Ascending aorta (tissue), 2 donors: ENCODE results near the gene ZNF536. TPM values are rescaled to one million over a fixed set of nuclear protein-coding genes. Genes with fewer than 3 reads are reported as not detected.

ENCODE experiments used
- DNase-seq, 2 donors: peaks; one replicate each; pipeline ENCODE4 v3.0.0-alpha.2; 2019; ENCODE audit warnings: low spot score in 2 of 2
- H3K27ac ChIP-seq, 2 donors: fragments of 200-600 bp; sonication (generic); one replicate each; pipeline ENCODE4 v1.5.1; 2016 to 2017; ENCODE audit warnings: mild to moderate bottlenecking in 1 of 2
- H3K27me3 ChIP-seq: fragments of 200-600 bp; sonication (generic); one replicate; pipeline ENCODE4 v1.5.1; 2017
- H3K36me3 ChIP-seq, 2 donors: fragments of 200-600 bp; sonication (generic); one replicate each; pipeline ENCODE4 v1.5.1; 2016
- H3K4me1 ChIP-seq, 2 donors: fragments of 200-600 bp; sonication (generic); one replicate each; pipeline ENCODE4 v1.5.1; 2016 to 2017; ENCODE audit warnings: mild to moderate bottlenecking in 1 of 2
- H3K4me3 ChIP-seq, 2 donors: fragments of 200-600 bp; sonication (generic); one replicate each; pipeline ENCODE4 v1.5.1; 2016 to 2017; ENCODE audit warnings: mild to moderate bottlenecking in 1 of 2
- H3K9me3 ChIP-seq, 2 donors: fragments of 200-600 bp; sonication (generic); one replicate each; pipeline ENCODE4 v1.5.1; 2016
- intact Hi-C: fragments of 100-400 bp; cut with DNase I; formaldehyde crosslinking; loops from one replicate; pipeline ENCODE4 v1.15.1; 2023
- total RNA-seq: library from RNA; depleted of rRNA; stranded (reverse); fragments of >200 nt; gene quantifications from one replicate; pipeline ENCODE4 v1.1.0, GENCODE V29; 2016
- TF ChIP-seq, protein P1 (sequence below), 3 experiments: fragments of 200-600 bp in 2 of 3; fragments of 450-650 bp in 1 of 3; sonication (generic) in 2 of 3; IDR thresholded peaks; one replicate each; pipeline ENCODE4 v1.5.1; 2016 to 2019; ENCODE audit warnings: antibody characterized with exemption in 3 of 3, mild to moderate bottlenecking in 1 of 3, moderate library complexity in 1 of 3

ZNF536 gene
- total RNA-seq, 1 donor from 2014 or later = not detected

DNA sequence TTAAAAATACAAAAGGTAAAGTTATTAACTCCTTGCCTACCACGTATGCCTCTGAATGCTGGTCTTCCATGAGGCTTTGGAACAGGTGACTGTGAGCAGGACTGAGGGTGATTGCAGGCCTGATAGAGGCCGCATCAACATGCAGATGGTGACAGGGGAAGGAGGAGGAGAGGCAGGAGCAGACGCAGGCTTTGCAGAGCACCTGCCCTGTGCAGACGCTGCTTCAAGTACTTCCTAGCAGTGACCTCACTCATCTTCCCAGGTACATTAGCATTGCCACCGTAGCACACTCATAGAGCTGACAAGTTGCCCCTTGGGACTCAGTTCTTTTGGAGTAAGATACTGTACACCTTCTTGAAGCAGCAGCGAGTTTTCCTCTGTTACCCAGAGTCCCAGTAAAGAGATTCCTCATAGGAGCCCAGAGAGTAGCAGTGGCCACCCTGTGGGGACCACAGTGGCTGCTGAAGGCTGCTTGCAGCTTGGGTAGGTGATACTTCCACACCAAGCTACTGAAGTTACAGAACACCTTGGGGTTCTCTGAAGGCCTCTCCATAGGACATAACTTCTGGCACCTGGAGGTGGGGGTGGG is 56.0 kb downstream of the ZNF536 start:
- TF ChIP-seq, protein P1, sequence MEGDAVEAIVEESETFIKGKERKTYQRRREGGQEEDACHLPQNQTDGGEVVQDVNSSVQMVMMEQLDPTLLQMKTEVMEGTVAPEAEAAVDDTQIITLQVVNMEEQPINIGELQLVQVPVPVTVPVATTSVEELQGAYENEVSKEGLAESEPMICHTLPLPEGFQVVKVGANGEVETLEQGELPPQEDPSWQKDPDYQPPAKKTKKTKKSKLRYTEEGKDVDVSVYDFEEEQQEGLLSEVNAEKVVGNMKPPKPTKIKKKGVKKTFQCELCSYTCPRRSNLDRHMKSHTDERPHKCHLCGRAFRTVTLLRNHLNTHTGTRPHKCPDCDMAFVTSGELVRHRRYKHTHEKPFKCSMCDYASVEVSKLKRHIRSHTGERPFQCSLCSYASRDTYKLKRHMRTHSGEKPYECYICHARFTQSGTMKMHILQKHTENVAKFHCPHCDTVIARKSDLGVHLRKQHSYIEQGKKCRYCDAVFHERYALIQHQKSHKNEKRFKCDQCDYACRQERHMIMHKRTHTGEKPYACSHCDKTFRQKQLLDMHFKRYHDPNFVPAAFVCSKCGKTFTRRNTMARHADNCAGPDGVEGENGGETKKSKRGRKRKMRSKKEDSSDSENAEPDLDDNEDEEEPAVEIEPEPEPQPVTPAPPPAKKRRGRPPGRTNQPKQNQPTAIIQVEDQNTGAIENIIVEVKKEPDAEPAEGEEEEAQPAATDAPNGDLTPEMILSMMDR (IDR thresholded peaks at IDR 0.05) = no peak
- no peaks in the 10 kb centered on the region for H3K9me3 ChIP-seq
- H3K36me3 ChIP-seq = no peaks in the 10 kb centered on the region
- H3K4me1 ChIP-seq = no peaks in the 10 kb centered on the region
- no peak for DNase-seq
- intact Hi-C loops = no loop called here
- no peaks in the 10 kb centered on the region for H3K27me3 ChIP-seq
- no peak overlapping the region for H3K4me3 ChIP-seq
- H3K27ac ChIP-seq = no peak overlapping the region

DNA sequence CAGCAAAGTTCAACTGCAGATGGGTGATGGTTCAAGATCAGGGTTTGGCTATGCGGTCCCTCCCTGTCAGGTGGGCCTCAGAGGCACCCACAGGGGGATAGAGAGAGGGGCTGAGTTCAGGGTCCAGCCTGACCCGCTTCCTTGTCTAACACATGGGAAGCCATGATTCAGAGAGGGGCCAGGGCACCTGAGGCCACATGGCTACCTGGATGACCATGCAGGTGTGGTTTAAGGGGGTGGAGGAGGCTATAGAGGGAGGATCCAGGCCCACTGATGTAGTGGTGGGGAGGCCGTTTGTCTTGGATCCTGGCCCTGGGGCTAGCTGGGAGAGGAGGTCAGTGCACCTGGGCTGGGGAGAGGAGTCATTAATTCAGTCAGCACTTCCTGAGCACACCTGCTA is 56.7 kb downstream of the ZNF536 start:
- no peaks in the 10 kb centered on the region for H3K36me3 ChIP-seq
- H3K27ac ChIP-seq = no peak overlapping the region
- intact Hi-C loops = no loop called here
- DNase-seq = no peak
- no peak overlapping the region for H3K4me3 ChIP-seq
- no peaks in the 10 kb centered on the region for H3K27me3 ChIP-seq
- no peaks in the 10 kb centered on the region for H3K9me3 ChIP-seq
- H3K4me1 ChIP-seq = no peaks in the 10 kb centered on the region
- TF ChIP-seq, protein P1 (IDR thresholded peaks at IDR 0.05) = no peak

DNA sequence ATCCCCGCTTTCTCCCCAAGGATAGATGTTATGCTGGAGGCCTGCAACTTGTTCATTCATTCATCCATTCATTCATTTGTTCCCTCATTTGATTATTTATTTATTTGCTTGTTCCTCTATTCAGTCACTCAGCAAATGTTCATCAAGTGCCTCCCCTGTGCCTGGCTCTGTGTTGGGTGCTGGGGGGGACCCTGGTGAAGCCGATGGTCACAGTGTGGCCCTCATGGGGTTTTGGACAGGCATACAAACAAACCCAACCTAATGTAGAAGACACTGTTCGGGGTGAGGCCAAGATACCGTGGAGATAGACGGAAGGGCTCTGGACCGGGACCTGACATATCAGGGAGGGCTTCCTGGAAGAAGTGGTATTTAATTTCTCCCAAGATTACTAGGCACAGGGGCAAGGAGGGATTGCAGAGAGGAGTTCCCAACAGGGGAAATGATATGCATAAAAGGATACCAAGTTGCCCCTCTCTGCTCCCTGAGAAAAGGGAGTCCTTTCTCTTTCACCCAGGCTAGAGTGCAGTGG is 58.1 kb downstream of the ZNF536 start:
- no peaks in the 10 kb centered on the region for H3K27me3 ChIP-seq
- no peak overlapping the region for H3K27ac ChIP-seq
- TF ChIP-seq, protein P1 (IDR thresholded peaks at IDR 0.05) = no peak
- H3K36me3 ChIP-seq = no peaks in the 10 kb centered on the region
- H3K4me3 ChIP-seq = no peak overlapping the region
- intact Hi-C loops = no loop called here
- H3K9me3 ChIP-seq = no peaks in the 10 kb centered on the region
- H3K4me1 ChIP-seq = no peaks in the 10 kb centered on the region
- DNase-seq = no peak

DNA sequence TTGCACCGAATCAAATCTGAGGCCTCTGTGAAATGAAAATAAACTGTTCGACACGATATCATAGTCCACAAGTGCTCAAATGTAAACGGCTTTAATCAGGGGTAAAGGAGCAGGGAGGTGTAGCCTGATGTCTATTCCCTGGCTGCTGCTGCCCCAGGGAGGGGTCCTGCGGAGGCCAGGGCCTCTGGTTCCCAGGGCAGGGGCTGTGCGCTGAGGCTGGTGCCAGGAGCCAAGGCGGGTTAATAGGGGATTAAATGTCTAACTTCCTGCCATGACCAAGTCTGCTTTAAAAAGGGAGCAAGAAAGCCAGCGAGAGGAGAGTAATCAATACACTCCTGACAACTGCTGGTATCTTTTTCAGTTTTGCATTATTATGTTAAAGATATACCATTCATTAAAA is 59.4 kb downstream of the ZNF536 start:
- TF ChIP-seq, protein P1 (IDR thresholded peaks at IDR 0.05) = no peak
- Histone ChIP-seq H3K27ac (no peak overlapping the region), H3K27me3 (no peaks in the 10 kb centered on the region), H3K4me3 (no peak overlapping the region), H3K36me3 (no peaks in the 10 kb centered on the region), H3K9me3 (no peaks in the 10 kb centered on the region), H3K4me1 (no peaks in the 10 kb centered on the region)
- intact Hi-C loops = no loop called here
- DNase-seq = no peak

DNA sequence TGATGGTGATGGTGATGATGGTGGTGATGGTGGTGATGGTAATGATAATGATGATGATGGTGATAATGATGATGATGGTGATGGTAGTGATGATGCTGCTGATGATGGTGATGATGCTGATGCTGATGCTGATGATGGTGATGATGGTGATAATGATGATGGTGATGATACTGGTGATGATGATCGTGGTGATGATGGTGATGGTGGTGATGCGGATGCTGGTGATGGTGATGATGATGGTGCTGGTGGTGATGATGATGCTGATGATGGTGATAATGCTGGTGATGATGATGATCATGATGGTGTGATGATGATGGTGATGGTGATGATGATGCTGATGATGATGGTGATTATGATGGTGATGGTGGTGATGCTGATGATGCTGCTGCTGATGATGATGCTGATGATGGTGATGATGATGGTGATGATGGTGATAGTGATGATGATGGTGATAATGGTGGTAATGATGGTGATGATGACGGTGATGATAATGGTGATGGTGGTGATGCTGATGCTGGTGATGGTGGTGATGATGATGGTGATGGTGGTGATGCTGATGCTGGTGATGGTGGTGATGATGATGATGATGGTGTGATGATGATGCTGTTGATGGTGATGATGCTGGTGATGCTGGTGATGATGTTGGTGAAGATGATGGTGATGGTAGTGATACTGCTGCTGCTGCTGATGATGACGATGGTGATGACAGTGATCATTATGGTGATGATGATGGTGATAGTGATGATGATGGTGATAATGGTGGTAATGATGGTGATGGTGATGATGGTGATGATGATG is 62.8 kb downstream of the ZNF536 start:
- DNase-seq = no peak
- Histone ChIP-seq H3K4me3 (no peak overlapping the region), H3K4me1 (no peaks in the 10 kb centered on the region), H3K27ac (no peak overlapping the region), H3K27me3 (no peaks in the 10 kb centered on the region), H3K9me3 (no peaks in the 10 kb centered on the region), H3K36me3 (no peaks in the 10 kb centered on the region)
- intact Hi-C loops = no loop called here
- TF ChIP-seq, protein P1 (IDR thresholded peaks at IDR 0.05) = no peak
